Measurements from ENCODE around the gene NCLN.
"Not testable (repeated sequence)": the region's sequence is repeated elsewhere in the genome, so short reads cannot be mapped to it uniquely, and the experiment has no call there.

Gene NCLN

GRCh38 chr19:3152419-3152780 lies 33.3 kb upstream of the NCLN start:
- Histone ChIP-seq H3K4me2 (ENCODE audit: low read length) (no peak overlapping the region), H3K79me2 (ENCODE audit: insufficient read depth, low read length) (no peaks in the 10 kb centered on the region), H3K36me3 (ENCODE audit: insufficient read depth, low read length) (no peaks in the 10 kb centered on the region), H3K27ac (ENCODE audit: low read depth, low read length, poor library complexity, severe bottlenecking) (no peak overlapping the region), H3K4me3 (ENCODE audit: low read depth, low read length, poor library complexity, severe bottlenecking) (no peak overlapping the region), H2AFZ (ENCODE audit: low read length) (no peak overlapping the region), H3F3A (ENCODE audit: insufficient read depth, low read length) (no peaks in the 10 kb centered on the region), H4K20me1 (ENCODE audit: insufficient read depth, low read length) (no peaks in the 10 kb centered on the region), H3K9me3 (ENCODE audit: low read length) (no peaks in the 10 kb centered on the region), H3K9me2 (ENCODE audit: low read depth, low read length) (no peaks in the 10 kb centered on the region), H3K27me3 (ENCODE audit: insufficient read depth, low read length) (no peaks in the 10 kb centered on the region; the same call in 1 of the 2 replicates), H3K4me1 (ENCODE audit: insufficient read depth, low read length, severe bottlenecking) (no peaks in the 10 kb centered on the region), H3K9ac (ENCODE audit: low read length) (no peak overlapping the region)
- TF ChIP-seq CTCF (IDR thresholded peaks at IDR 0.05; ENCODE audit: low read length) (no peak), EZH2 (IDR thresholded peaks at IDR 0.05; ENCODE audit: borderline replicate concordance, low read length) (no peak)

GRCh38 chr19:3153286-3154230 lies 32.2 kb upstream of the NCLN start:
- no peak overlapping the region for H3K27ac ChIP-seq (ENCODE audit: low read depth, low read length, poor library complexity, severe bottlenecking)
- no peak for TF ChIP-seq EZH2 (IDR thresholded peaks at IDR 0.05; ENCODE audit: borderline replicate concordance, low read length)
- no peak for TF ChIP-seq CTCF (IDR thresholded peaks at IDR 0.05; ENCODE audit: low read length)
- no peak overlapping the region for H3K4me2 ChIP-seq (ENCODE audit: low read length)
- H3K9ac ChIP-seq (ENCODE audit: low read length), result no peak overlapping the region
- H3K4me3 ChIP-seq (ENCODE audit: low read depth, low read length, poor library complexity, severe bottlenecking), result no peak overlapping the region
- H2AFZ ChIP-seq (ENCODE audit: low read length), result no peak overlapping the region
- no peaks in the 10 kb centered on the region for H3K79me2 ChIP-seq (ENCODE audit: insufficient read depth, low read length)
- H4K20me1 ChIP-seq (ENCODE audit: insufficient read depth, low read length), result no peaks in the 10 kb centered on the region
- H3K9me3 ChIP-seq (ENCODE audit: low read length), result no peaks in the 10 kb centered on the region
- no peaks in the 10 kb centered on the region; the same call in 1 of the 2 replicates for H3K27me3 ChIP-seq (ENCODE audit: insufficient read depth, low read length)
- H3K9me2 ChIP-seq (ENCODE audit: low read depth, low read length), result no peaks in the 10 kb centered on the region
- H3F3A ChIP-seq (ENCODE audit: insufficient read depth, low read length), result no peaks in the 10 kb centered on the region
- H3K4me1 ChIP-seq (ENCODE audit: insufficient read depth, low read length, severe bottlenecking), result no peaks in the 10 kb centered on the region
- no peaks in the 10 kb centered on the region for H3K36me3 ChIP-seq (ENCODE audit: insufficient read depth, low read length)

GRCh38 chr19:3154447-3154846 lies 31.3 kb upstream of the NCLN start:
- not testable (repeated sequence) for H3K4me1 ChIP-seq (ENCODE audit: insufficient read depth, low read length, severe bottlenecking); H3K9me2 ChIP-seq (ENCODE audit: low read depth, low read length); H3K27me3 ChIP-seq (ENCODE audit: insufficient read depth, low read length); H3K36me3 ChIP-seq (ENCODE audit: insufficient read depth, low read length); H4K20me1 ChIP-seq (ENCODE audit: insufficient read depth, low read length); H2AFZ ChIP-seq (ENCODE audit: low read length); H3K4me2 ChIP-seq (ENCODE audit: low read length); H3K79me2 ChIP-seq (ENCODE audit: insufficient read depth, low read length); H3K9me3 ChIP-seq (ENCODE audit: low read length); H3K27ac ChIP-seq (ENCODE audit: low read depth, low read length, poor library complexity, severe bottlenecking); H3K4me3 ChIP-seq (ENCODE audit: low read depth, low read length, poor library complexity, severe bottlenecking); H3F3A ChIP-seq (ENCODE audit: insufficient read depth, low read length); H3K9ac ChIP-seq (ENCODE audit: low read length)
